GM13977 (cell line): ENCODE results near the gene TCEA2.

ENCODE experiments used
- DNase-seq: peaks from one replicate; pipeline ENCODE4 v3.0.0; 2012; ENCODE audit warnings: low spot score
- in situ Hi-C: fragments of 300-500 bp; cut with MboI; formaldehyde crosslinking; loops from one replicate; pipeline ENCODE4 v1.12.0; 2022; ENCODE audit warnings: low sequenced_read_pairs, low pct_unique_long_range_greater_than_20kb, mixed read lengths, inconsistent platforms; ENCODE audit not compliant: unreplicated experiment
- TF ChIP-seq, protein P1 (sequence below): IDR thresholded peaks from 2 replicates; pipeline ENCODE4 v1.5.1; 2012; ENCODE audit warnings: mild to moderate bottlenecking, control low read depth; ENCODE audit not compliant: insufficient read depth; ENCODE audit errors: extremely low read depth, missing control alignments

TCEA2 gene

DNA sequence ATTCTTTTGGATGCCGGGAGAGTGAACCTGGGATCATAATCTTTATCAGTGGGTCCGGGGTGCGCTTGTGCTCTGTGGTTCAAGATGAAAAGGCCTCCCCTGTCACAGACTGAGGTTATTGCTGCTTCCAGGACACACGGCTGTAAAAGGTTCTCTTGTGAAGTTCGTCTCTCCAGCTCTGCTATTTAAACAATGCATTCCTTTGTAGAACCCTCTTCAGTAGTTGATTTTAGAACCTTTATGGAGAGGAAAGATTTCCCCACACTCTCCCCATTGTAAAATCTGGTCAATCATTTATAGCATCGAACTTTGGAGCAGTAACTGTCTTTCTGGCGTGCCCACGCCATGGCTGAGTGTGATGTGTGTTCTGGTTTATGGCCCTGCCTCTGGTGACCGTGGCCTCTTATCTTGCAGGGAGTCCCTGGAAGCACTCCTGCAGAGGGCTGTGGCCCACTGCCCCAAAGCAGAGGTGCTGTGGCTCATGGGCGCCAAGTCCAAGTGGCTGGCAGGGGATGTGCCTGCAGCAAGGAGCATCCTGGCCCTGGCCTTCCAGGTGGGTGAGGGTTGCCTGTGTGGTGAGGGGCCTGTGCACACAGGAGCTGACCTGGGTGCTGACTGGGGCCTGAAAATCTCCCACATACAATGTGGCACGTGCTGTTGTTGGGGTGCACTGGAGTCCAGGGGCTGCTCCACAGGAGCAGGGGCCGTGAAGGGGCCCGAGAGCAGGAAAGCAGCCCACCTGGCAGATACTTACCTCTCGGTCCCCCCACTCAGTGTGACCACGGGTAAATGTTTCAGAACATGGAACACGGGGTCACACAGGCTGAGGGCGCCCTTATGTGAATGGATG lies 38.6 kb upstream of the TCEA2 start:
- TF ChIP-seq, protein P1, sequence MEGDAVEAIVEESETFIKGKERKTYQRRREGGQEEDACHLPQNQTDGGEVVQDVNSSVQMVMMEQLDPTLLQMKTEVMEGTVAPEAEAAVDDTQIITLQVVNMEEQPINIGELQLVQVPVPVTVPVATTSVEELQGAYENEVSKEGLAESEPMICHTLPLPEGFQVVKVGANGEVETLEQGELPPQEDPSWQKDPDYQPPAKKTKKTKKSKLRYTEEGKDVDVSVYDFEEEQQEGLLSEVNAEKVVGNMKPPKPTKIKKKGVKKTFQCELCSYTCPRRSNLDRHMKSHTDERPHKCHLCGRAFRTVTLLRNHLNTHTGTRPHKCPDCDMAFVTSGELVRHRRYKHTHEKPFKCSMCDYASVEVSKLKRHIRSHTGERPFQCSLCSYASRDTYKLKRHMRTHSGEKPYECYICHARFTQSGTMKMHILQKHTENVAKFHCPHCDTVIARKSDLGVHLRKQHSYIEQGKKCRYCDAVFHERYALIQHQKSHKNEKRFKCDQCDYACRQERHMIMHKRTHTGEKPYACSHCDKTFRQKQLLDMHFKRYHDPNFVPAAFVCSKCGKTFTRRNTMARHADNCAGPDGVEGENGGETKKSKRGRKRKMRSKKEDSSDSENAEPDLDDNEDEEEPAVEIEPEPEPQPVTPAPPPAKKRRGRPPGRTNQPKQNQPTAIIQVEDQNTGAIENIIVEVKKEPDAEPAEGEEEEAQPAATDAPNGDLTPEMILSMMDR, result no peak
- no peak for DNase-seq
- in situ Hi-C loops, result no loop called here

DNA sequence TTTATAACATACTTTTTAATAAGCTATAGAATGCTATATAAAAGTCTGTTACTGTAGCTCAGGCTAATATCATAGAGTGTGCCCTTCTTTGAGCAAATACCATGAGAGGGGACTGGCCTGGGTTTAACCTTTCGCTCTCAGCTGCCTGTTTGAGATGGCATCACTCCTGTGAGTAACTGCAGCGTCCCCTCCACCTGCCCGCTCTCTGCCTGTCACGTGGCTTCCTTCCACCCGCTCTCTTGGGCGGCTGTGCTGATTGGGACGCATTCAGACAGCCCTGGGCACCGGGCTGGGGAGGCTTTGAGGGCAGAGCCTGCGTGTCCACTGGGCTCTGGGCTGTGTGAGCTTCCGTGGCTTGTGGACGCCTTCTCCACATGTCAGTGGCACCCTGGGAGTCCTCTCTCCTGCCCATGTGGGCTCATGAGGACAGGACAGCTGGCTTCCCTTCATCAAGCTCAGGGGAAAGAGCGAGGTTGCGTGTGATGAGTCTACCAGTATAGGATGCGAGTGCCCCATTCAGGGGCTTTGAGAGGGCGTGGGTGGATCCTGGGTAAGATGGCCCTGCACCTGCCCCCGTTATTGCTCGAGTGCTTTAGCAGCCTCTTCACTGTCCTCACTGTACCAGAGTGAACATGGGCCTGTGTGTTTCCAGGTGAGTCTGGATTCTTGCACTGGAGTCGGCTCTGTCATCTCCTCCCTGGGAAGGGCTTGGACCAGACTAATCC lies 37.7 kb upstream of the TCEA2 start:
- in situ Hi-C loops, result no loop called here
- TF ChIP-seq, protein P1, result no peak
- no peak for DNase-seq

DNA sequence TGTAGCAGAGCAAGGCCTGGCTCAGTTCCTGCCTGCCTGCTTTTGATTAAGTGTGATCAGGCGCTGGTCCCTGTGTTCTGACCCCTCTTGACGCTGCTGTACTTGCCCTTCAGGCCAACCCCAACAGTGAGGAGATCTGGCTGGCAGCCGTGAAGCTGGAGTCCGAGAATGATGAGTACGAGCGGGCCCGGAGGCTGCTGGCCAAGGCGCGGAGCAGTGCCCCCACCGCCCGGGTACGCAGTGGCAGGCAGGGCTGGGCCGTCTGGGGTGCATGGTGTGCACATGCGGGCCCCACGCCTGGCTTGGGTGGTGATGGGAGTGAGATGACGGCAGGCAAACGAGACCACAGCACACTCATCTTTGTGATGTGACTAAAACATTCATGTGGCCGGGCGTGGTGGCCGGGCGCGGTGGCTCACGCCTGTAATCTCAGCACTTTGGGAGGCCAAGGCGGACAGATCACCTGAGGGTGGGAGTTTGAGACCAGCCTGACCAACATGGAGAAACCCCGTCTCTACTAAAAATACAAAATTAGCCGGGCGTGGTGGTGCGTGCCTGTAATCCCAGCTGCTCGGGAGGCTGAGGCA lies 37.1 kb upstream of the TCEA2 start:
- in situ Hi-C loops, result no loop called here
- TF ChIP-seq, protein P1, result no peak
- no peak for DNase-seq

DNA sequence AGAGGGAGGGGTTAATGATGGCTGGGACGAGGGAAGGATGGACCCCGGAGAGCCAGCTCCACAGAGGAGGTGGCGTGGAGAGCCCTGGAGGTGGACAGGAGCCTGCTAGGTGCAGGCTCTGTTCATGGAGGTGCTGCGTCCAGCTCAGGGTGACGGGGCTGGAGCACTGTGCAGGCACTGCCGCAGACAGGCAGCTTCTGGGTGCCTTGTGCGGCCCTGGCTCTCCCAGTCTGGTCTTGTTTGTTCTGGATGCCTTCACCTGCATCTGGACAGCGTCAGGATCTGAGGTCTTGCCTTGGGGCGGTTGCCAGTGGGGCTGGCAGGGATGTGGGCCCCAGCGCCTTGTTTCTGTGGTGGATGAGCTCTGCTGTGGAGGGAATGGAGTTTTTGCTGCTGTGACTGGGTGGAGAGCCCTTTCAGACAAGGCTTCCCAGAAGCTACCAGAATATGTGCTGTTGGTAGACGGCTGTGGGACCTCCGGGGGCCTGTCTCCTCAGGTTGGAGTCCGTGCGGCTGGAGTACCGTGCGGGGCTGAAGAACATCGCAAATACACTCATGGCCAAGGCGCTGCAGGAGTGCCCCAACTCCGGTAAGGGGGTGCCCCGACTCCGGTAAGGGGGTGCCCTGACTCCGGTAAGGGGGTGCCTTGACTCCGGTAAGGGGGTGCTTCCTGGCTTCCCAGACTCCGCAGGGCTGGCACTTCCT lies 34.9 kb upstream of the TCEA2 start:
- in situ Hi-C loops, result no loop called here
- TF ChIP-seq, protein P1, result no peak
- no peak for DNase-seq

DNA sequence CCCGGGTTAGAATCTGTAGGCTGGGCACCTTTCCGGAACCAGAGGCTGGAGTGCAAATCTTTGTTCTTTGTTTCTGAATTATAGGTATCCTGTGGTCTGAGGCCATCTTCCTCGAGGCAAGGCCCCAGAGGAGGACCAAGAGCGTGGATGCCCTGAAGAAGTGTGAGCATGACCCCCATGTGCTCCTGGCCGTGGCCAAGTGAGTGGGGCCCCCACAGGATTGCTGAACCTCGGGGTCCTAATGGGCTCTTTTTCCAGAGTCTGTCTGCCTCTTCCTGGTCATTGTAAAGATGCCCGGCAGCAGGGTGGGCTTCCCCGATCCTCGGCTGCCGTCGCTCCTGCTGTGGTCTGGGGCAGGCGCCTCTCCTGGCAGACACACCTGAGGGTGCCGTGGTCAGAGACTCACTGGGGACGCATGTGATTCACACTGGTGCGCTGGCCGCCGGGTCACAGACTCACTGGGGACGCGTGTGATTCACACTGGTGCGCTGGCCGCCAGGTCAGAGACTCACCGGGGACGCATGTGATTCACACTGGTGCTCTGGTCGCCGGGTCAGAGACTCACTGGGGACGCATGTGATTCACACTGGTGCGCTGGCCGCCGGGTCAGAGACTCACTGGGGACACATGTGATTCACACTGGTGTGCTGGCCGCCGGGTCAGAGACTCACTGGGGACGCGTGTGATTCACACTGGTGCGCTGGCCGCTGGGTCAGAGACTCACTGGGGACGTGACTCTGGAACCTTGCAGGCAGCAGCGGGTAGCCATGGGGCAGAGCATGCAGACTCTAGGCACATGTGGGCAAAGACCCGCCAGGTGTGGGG lies 33.5 kb upstream of the TCEA2 start:
- in situ Hi-C loops, result no loop called here
- TF ChIP-seq, protein P1, result no peak
- DNase-seq, result no peak
